SK-N-SH treated with all-trans-retinoic acid at 6 μM for 48 hours (cell line): ENCODE results near the gene MICALL2.

Experiments
- ATAC-seq: fragments of 200-7000 bp; cut with Tn5 transposase; 3 replicates; pipeline ENCODE4 v1.9.1; 2020; ENCODE audit warnings: mild to moderate bottlenecking, moderate library complexity
- ARNTL ChIP-seq: fragments of 450-650 bp; formaldehyde crosslinking; IDR thresholded peaks from 2 replicates; pipeline ENCODE4 v1.5.0; 2020; ENCODE audit warnings: low read depth, mild to moderate bottlenecking, moderate library complexity, borderline replicate concordance
- BACH2 ChIP-seq: fragments of 250-450 bp; sonication (Bioruptor Pico); IDR thresholded peaks from 2 replicates; pipeline ENCODE4 v1.9.0; 2021; ENCODE audit warnings: mild to moderate bottlenecking, borderline replicate concordance
- CSDC2 ChIP-seq: fragments of 250-450 bp; sonication (Bioruptor Pico); IDR thresholded peaks from 2 replicates; pipeline ENCODE4 v1.5.0; 2020; ENCODE audit warnings: mild to moderate bottlenecking, moderate library complexity
- ESRRG ChIP-seq: fragments of 250-450 bp; sonication (Bioruptor Pico); IDR thresholded peaks from 2 replicates; pipeline ENCODE4 v1.6.1; 2021; ENCODE audit warnings: mild to moderate bottlenecking
- GLIS3 ChIP-seq: fragments of 250-450 bp; sonication (Bioruptor Pico); IDR thresholded peaks from 2 replicates; pipeline ENCODE4 v1.5.0; 2020; ENCODE audit warnings: mild to moderate bottlenecking, moderate library complexity
- ISL1 ChIP-seq: fragments of 250-450 bp; sonication (Bioruptor Pico); IDR thresholded peaks from 2 replicates; pipeline ENCODE4 v2.1.2; 2022; ENCODE audit warnings: mild to moderate bottlenecking, moderate library complexity
- OSR1 ChIP-seq: fragments of 250-450 bp; sonication (Bioruptor Pico); IDR thresholded peaks from 2 replicates; pipeline ENCODE4 v1.8.0; 2022; ENCODE audit warnings: moderate library complexity, mild to moderate bottlenecking, inconsistent platforms
- PPARA ChIP-seq: fragments of 250-450 bp; sonication (Bioruptor Pico); IDR thresholded peaks from 2 replicates; pipeline ENCODE4 v1.5.0; 2020; ENCODE audit warnings: mild to moderate bottlenecking, borderline replicate concordance
- RARB ChIP-seq: fragments of 250-450 bp; sonication (Bioruptor Pico); IDR thresholded peaks from 2 replicates; pipeline ENCODE4 v1.8.0; 2021; ENCODE audit warnings: mild to moderate bottlenecking, moderate library complexity
- SNAI2 ChIP-seq: fragments of 250-450 bp; sonication (Bioruptor Pico); IDR thresholded peaks from 2 replicates; pipeline ENCODE4 v1.5.0; 2020; ENCODE audit warnings: mild to moderate bottlenecking, moderate library complexity
- TCF4 ChIP-seq: fragments of 250-450 bp; sonication (Bioruptor Pico); IDR thresholded peaks from 2 replicates; pipeline ENCODE4 v1.8.0; 2021; ENCODE audit warnings: mild to moderate bottlenecking, moderate library complexity, borderline replicate concordance
- TOX ChIP-seq: fragments of 250-450 bp; sonication (Bioruptor Pico); IDR thresholded peaks from 2 replicates; pipeline ENCODE4 v1.8.0; 2021; ENCODE audit warnings: mild to moderate bottlenecking, moderate library complexity, borderline replicate concordance
- TSHZ2 ChIP-seq: fragments of 250-450 bp; sonication (Bioruptor Pico); IDR thresholded peaks from 2 replicates; pipeline ENCODE4 v1.5.0; 2020; ENCODE audit warnings: mild to moderate bottlenecking, moderate library complexity
- ZFP3 ChIP-seq: fragments of 250-450 bp; sonication (Bioruptor Pico); IDR thresholded peaks from 2 replicates; pipeline ENCODE4 v1.5.0; 2020; ENCODE audit warnings: mild to moderate bottlenecking, moderate library complexity
- ZFP30 ChIP-seq: fragments of 450-650 bp; formaldehyde crosslinking; IDR thresholded peaks from 2 replicates; pipeline ENCODE4 v1.5.0; 2022; ENCODE audit warnings: mild to moderate bottlenecking, moderate library complexity
- ZNF565 ChIP-seq: fragments of 450-650 bp; formaldehyde crosslinking; conservative IDR thresholded peaks from 2 replicates; pipeline ENCODE4 v1.5.0; 2020; ENCODE audit warnings: low read depth, mild to moderate bottlenecking, moderate library complexity
- ZNF70 ChIP-seq: fragments of 450-650 bp; formaldehyde crosslinking; IDR thresholded peaks from 2 replicates; pipeline ENCODE4 v1.5.0; 2020; ENCODE audit warnings: mild to moderate bottlenecking, moderate library complexity
- ZNF8 ChIP-seq: fragments of 450-650 bp; formaldehyde crosslinking; IDR thresholded peaks from 2 replicates; pipeline ENCODE4 v1.5.0; 2020; ENCODE audit warnings: mild to moderate bottlenecking, moderate library complexity
- TF ChIP-seq, protein P1 (sequence below): fragments of 250-450 bp; sonication (Bioruptor Pico); IDR thresholded peaks from 2 replicates; pipeline ENCODE4 v1.5.1; 2021; ENCODE audit warnings: mild to moderate bottlenecking, moderate library complexity
- TF ChIP-seq, protein P2 (sequence below): fragments of 250-450 bp; sonication (Bioruptor Pico); IDR thresholded peaks from 2 replicates; pipeline ENCODE4 v1.8.0; 2020; ENCODE audit warnings: mild to moderate bottlenecking, moderate library complexity, borderline replicate concordance
- TF ChIP-seq, protein P3 (sequence below): fragments of 250-450 bp; sonication (Bioruptor Pico); IDR thresholded peaks from 2 replicates; pipeline ENCODE4 v1.5.1; 2020; ENCODE audit warnings: low read depth, mild to moderate bottlenecking, moderate library complexity
- TF ChIP-seq, protein P4 (sequence below): fragments of 250-450 bp; sonication (Bioruptor Pico); IDR thresholded peaks from 2 replicates; pipeline ENCODE4 v1.8.0; 2021; ENCODE audit warnings: low read depth, mild to moderate bottlenecking, moderate library complexity, borderline replicate concordance

The MICALL2 gene

DNA sequence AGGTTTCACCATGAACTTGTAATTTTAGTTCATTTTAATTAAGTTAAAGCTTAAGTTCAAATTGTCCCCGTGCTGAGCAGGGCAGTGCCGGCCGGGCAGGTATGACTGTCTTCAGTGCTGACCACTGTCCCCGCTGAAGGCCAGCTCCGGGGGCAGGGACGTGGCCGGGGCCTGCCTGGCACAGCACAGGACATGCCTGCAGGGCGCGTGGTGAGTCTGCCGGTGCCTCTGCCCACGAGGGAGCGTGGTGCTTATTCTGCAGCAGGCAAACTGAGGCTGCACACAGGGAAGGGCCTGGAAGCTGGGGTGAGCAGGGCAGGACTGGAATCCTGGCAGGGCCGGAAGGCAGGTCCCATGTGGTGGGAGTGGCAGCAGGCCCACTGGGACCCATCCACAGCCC is 9.8 kb downstream of the MICALL2 start:
- TF ChIP-seq, protein P1, sequence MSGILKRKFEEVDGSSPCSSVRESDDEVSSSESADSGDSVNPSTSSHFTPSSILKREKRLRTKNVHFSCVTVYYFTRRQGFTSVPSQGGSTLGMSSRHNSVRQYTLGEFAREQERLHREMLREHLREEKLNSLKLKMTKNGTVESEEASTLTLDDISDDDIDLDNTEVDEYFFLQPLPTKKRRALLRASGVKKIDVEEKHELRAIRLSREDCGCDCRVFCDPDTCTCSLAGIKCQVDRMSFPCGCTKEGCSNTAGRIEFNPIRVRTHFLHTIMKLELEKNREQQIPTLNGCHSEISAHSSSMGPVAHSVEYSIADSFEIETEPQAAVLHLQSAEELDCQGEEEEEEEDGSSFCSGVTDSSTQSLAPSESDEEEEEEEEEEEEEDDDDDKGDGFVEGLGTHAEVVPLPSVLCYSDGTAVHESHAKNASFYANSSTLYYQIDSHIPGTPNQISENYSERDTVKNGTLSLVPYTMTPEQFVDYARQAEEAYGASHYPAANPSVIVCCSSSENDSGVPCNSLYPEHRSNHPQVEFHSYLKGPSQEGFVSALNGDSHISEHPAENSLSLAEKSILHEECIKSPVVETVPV: no peak
- no peak for TF ChIP-seq BACH2
- TF ChIP-seq ZNF8 (CRISPR knock-in tag): no peak
- no peak for TF ChIP-seq TSHZ2
- no peak for TF ChIP-seq PPARA (CRISPR knock-in tag)
- no peak for TF ChIP-seq ZFP3 (CRISPR knock-in tag)
- TF ChIP-seq ZFP30 (CRISPR knock-in tag): no peak
- TF ChIP-seq, protein P2, sequence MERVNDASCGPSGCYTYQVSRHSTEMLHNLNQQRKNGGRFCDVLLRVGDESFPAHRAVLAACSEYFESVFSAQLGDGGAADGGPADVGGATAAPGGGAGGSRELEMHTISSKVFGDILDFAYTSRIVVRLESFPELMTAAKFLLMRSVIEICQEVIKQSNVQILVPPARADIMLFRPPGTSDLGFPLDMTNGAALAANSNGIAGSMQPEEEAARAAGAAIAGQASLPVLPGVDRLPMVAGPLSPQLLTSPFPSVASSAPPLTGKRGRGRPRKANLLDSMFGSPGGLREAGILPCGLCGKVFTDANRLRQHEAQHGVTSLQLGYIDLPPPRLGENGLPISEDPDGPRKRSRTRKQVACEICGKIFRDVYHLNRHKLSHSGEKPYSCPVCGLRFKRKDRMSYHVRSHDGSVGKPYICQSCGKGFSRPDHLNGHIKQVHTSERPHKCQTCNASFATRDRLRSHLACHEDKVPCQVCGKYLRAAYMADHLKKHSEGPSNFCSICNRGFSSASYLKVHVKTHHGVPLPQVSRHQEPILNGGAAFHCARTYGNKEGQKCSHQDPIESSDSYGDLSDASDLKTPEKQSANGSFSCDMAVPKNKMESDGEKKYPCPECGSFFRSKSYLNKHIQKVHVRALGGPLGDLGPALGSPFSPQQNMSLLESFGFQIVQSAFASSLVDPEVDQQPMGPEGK (CRISPR knock-in tag): no peak
- TF ChIP-seq ZNF565: no peak
- TF ChIP-seq TCF4 (CRISPR knock-in tag): no peak
- TF ChIP-seq, protein P3, sequence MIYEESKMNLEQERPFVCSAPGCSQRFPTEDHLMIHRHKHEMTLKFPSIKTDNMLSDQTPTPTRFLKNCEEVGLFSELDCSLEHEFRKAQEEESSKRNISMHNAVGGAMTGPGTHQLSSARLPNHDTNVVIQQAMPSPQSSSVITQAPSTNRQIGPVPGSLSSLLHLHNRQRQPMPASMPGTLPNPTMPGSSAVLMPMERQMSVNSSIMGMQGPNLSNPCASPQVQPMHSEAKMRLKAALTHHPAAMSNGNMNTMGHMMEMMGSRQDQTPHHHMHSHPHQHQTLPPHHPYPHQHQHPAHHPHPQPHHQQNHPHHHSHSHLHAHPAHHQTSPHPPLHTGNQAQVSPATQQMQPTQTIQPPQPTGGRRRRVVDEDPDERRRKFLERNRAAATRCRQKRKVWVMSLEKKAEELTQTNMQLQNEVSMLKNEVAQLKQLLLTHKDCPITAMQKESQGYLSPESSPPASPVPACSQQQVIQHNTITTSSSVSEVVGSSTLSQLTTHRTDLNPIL: no peak
- no peak for TF ChIP-seq CSDC2 (CRISPR knock-in tag)
- TF ChIP-seq ARNTL: no peak
- no peak for TF ChIP-seq OSR1 (CRISPR knock-in tag)
- TF ChIP-seq ZNF70: no peak
- TF ChIP-seq, protein P4, sequence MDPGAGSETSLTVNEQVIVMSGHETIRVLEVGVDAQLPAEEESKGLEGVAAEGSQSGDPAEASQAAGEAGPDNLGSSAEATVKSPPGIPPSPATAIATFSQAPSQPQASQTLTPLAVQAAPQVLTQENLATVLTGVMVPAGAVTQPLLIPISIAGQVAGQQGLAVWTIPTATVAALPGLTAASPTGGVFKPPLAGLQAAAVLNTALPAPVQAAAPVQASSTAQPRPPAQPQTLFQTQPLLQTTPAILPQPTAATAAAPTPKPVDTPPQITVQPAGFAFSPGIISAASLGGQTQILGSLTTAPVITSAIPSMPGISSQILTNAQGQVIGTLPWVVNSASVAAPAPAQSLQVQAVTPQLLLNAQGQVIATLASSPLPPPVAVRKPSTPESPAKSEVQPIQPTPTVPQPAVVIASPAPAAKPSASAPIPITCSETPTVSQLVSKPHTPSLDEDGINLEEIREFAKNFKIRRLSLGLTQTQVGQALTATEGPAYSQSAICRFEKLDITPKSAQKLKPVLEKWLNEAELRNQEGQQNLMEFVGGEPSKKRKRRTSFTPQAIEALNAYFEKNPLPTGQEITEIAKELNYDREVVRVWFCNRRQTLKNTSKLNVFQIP (CRISPR knock-in tag): no peak
- no peak for TF ChIP-seq RARB (CRISPR knock-in tag)
- TF ChIP-seq ISL1 (CRISPR knock-in tag): no peak
- TF ChIP-seq SNAI2 (CRISPR knock-in tag): no peak
- ATAC-seq: no peak

GRCh38 chr7:1448958-1449357 is 10.3 kb downstream of the MICALL2 start:
- TF ChIP-seq GLIS3 (CRISPR knock-in tag) (no peak), ARNTL (no peak), ZNF70 (no peak), CSDC2 (CRISPR knock-in tag) (no peak), BACH2 (no peak)

DNA sequence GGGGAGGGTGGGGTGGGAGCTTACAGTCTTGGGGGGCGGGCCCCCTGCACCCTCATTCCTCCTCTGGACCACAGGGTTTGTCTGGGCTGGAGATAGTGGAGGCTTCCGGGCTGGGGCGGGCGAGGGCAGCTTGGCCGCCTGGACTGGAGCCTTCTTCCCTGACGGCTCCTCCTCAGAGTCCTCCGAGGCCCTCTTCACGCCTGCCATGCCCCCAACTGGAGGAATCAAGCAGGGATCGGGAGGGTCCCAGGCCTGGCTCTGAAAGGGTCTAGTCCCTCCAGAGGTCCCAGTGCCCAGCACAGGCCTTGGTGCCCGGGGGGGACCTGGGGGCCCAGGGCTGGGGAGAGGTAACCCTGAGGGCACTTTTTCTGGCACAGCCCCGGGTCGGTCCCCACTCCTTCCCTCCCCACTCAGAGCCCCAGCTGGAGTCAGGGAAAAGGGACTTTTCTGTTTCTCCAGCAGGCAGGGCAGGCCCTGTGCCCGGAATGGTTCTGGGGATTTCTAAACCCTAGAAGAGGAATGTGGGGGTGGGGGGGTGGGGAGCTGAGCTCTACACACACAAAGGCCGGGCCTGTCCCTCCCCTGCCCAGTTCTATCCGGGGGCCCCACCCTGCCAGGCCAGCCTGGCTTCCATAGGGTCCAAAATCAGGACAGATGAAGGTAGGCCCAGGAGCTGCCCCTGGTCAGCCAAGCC is 11.6 kb downstream of the MICALL2 start:
- peak; percentile 5; the same call in 2 of the 3 replicates for ATAC-seq
- TF ChIP-seq SNAI2 (CRISPR knock-in tag): no peak
- no peak for TF ChIP-seq ZNF565
- no peak for TF ChIP-seq ZNF70
- no peak for TF ChIP-seq GLIS3 (CRISPR knock-in tag)
- no peak for TF ChIP-seq RARB (CRISPR knock-in tag)
- no peak for TF ChIP-seq ZFP30 (CRISPR knock-in tag)
- TF ChIP-seq ZNF8 (CRISPR knock-in tag): no peak
- no peak for TF ChIP-seq PPARA (CRISPR knock-in tag)
- no peak for TF ChIP-seq CSDC2 (CRISPR knock-in tag)
- TF ChIP-seq, protein P2 (CRISPR knock-in tag): no peak
- no peak for TF ChIP-seq TOX (CRISPR knock-in tag)
- no peak for TF ChIP-seq ARNTL
- TF ChIP-seq ISL1 (CRISPR knock-in tag): no peak
- TF ChIP-seq, protein P4 (CRISPR knock-in tag): no peak
- no peak for TF ChIP-seq ESRRG (CRISPR knock-in tag)
- TF ChIP-seq TCF4 (CRISPR knock-in tag): no peak
- TF ChIP-seq, protein P3: no peak

More at GRCh38 chr7:1448958-1449357, 10.3 kb downstream of the MICALL2 start:
- no peak for ATAC-seq
